Colonic mucosa (tissue), 4 donors: ENCODE results near the gene MOCS3. TPM values are rescaled to one million over a fixed set of nuclear protein-coding genes. Genes with fewer than 3 reads are reported as not detected.
"Not testable (repeated sequence)": the region's sequence is repeated elsewhere in the genome, so short reads cannot be mapped to it uniquely, and the experiment has no call there.

Source experiments
- DNase-seq: peaks from one replicate; pipeline ENCODE4 v3.0.0-alpha.2; 2020
- H3K27ac ChIP-seq: fragments of 200-600 bp; one replicate; pipeline ENCODE4 v1.8.0; 2021
- H3K27me3 ChIP-seq: fragments of 200-600 bp; one replicate; pipeline ENCODE4 v1.8.0; 2021
- H3K36me3 ChIP-seq: fragments of 200-600 bp; one replicate; pipeline ENCODE4 v1.8.0; 2021
- H3K4me1 ChIP-seq: fragments of 200-600 bp; one replicate; pipeline ENCODE4 v1.8.0; 2021; ENCODE audit warnings: mild to moderate bottlenecking
- H3K4me3 ChIP-seq: fragments of 200-600 bp; one replicate; pipeline ENCODE4 v1.8.0; 2021
- H3K9ac ChIP-seq, 2 donors: one replicate each; pipeline ENCODE4 v1.7.0; 2013; ENCODE audit warnings: control low read depth in 2 of 2, low read depth in 2 of 2, low read length in 2 of 2
- H3K9me3 ChIP-seq: fragments of 200-600 bp; one replicate; pipeline ENCODE4 v1.8.0; 2021
- CTCF ChIP-seq: fragments of 200-600 bp; IDR thresholded peaks from one replicate; pipeline ENCODE4 v1.8.0; 2022; ENCODE audit warnings: antibody characterized with exemption, mild to moderate bottlenecking
- intact Hi-C: fragments of 100-400 bp; cut with DNase I; formaldehyde crosslinking; loops from one replicate; pipeline ENCODE4 v1.14.1; 2022
- total RNA-seq, 2 donors: library from RNA; stranded (reverse); fragmentation: NEBNext Ultra II Directional in 1 of 2; extraction: Animal tissue kit (Norgen Biotek cat#: 25700) in 1 of 2; gene quantifications; one replicate each; pipeline ENCODE4 v1.2.1, GENCODE V29; 2021
- donor health status: healthy.
- donor health status: DM: no; HTN: no; CAD: no.
- donor health status: DM: no; HTN: no; CAD: no.

MOCS3 gene
- total RNA-seq, 2 donors from 2014 or later, result 4.6 to 5.1 TPM

- TF ChIP-seq CTCF, result no peak
- Histone ChIP-seq H3K27ac (no peak overlapping the region), H3K36me3 (no peaks in the 10 kb centered on the region), H3K4me1 (no peaks in the 10 kb centered on the region), H3K9me3 (no peaks in the 10 kb centered on the region), H3K4me3 (no peak overlapping the region), H3K27me3 (no peaks in the 10 kb centered on the region), H3K9ac (no peak overlapping the region)
- intact Hi-C loops, result no loop called here
- DNase-seq, result no peak
These were observed 10.8 kb downstream of the MOCS3 start for GRCh38 chr20:50969435-50969834.

GRCh38 chr20:50969912-50970311 lies 11.3 kb downstream of the MOCS3 start:
- Histone ChIP-seq H3K9ac (no peak overlapping the region), H3K27ac (no peak overlapping the region), H3K4me3 (no peak overlapping the region), H3K36me3 (no peaks in the 10 kb centered on the region), H3K27me3 (no peaks in the 10 kb centered on the region), H3K9me3 (no peaks in the 10 kb centered on the region), H3K4me1 (no peaks in the 10 kb centered on the region)
- no peak for TF ChIP-seq CTCF
- DNase-seq, result no peak
- intact Hi-C loops, result no loop called here

GRCh38 chr20:50975701-50976330 lies 17.2 kb downstream of the MOCS3 start:
- H3K9me3 ChIP-seq, result no peaks in the 10 kb centered on the region
- H3K27ac ChIP-seq, result no peak overlapping the region
- H3K27me3 ChIP-seq, result no peaks in the 10 kb centered on the region
- DNase-seq, result no peak
- no peak overlapping the region for H3K4me3 ChIP-seq
- no peak overlapping the region for H3K9ac ChIP-seq
- no peaks in the 10 kb centered on the region for H3K36me3 ChIP-seq
- intact Hi-C loops, result no loop called here
- TF ChIP-seq CTCF, result no peak
- no peaks in the 10 kb centered on the region for H3K4me1 ChIP-seq

GRCh38 chr20:50977066-50978021 lies 18.7 kb downstream of the MOCS3 start:
- H3K27me3 ChIP-seq, result no peaks in the 10 kb centered on the region
- intact Hi-C loops, result no loop called here

GRCh38 chr20:50978533-50978932 lies 19.9 kb downstream of the MOCS3 start:
- DNase-seq, H3K27me3 ChIP-seq, H3K9me3 ChIP-seq, H3K4me1 ChIP-seq, H3K27ac ChIP-seq, intact Hi-C loops, H3K9ac ChIP-seq, H3K4me3 ChIP-seq, H3K36me3 ChIP-seq: not testable (repeated sequence)

More at GRCh38 chr20:50977066-50978021, 18.7 kb downstream of the MOCS3 start:
- H3K4me1 ChIP-seq, result no peaks in the 10 kb centered on the region
- no peak for DNase-seq
- H3K9me3 ChIP-seq, result no peaks in the 10 kb centered on the region
- no peak for TF ChIP-seq CTCF
- no peak overlapping the region for H3K4me3 ChIP-seq
- no peak overlapping the region for H3K9ac ChIP-seq
- no peaks in the 10 kb centered on the region for H3K36me3 ChIP-seq
- no peak overlapping the region for H3K27ac ChIP-seq
